Heart right ventricle (tissue), 16 donors: ENCODE measurements around the gene CALML6. TPM values are rescaled to one million over a fixed set of nuclear protein-coding genes. Genes with fewer than 3 reads are reported as not detected.

Source experiments
- ATAC-seq, 8 donors: fragments of 200-7000 bp; cut with Tn5 transposase; one replicate each; pipeline ENCODE4 v1.9.1; 2020; ENCODE audit warnings: mild to moderate bottlenecking in 8 of 8, moderate library complexity in 8 of 8, moderate number of reproducible peaks in 1 of 8
- DNase-seq, 2 donors: peaks; one replicate each; pipeline ENCODE4 v3.0.0-alpha.2; 2020
- H3K27ac ChIP-seq, 10 donors: fragments of 200-600 bp; sonication (generic) in 2 of 10; one replicate each; pipeline versions ENCODE4 v1.5.0 to v1.8.0; 2020 to 2022; ENCODE audit warnings: mild to moderate bottlenecking in 3 of 10
- H3K27me3 ChIP-seq, 7 donors: fragments of 200-600 bp; one replicate each; pipeline ENCODE4 v1.8.0; 2021 to 2022; ENCODE audit warnings: mild to moderate bottlenecking in 2 of 7
- H3K36me3 ChIP-seq, 9 donors: fragments of 200-600 bp; sonication (generic) in 1 of 9; one replicate each; pipeline versions ENCODE4 v1.5.0 to v1.8.0; 2020 to 2022; ENCODE audit warnings: mild to moderate bottlenecking in 2 of 9
- H3K4me1 ChIP-seq, 9 donors: fragments of 200-600 bp; sonication (generic) in 1 of 9; one replicate each; pipeline versions ENCODE4 v1.5.0 to v1.8.0; 2020 to 2022; ENCODE audit warnings: mild to moderate bottlenecking in 4 of 9
- H3K4me3 ChIP-seq, 10 donors: fragments of 200-600 bp; sonication (generic) in 2 of 10; one replicate each; pipeline versions ENCODE4 v1.5.0 to v1.8.0; 2020 to 2022; ENCODE audit warnings: mild to moderate bottlenecking in 7 of 10, moderate library complexity in 2 of 10
- H3K9me3 ChIP-seq, 11 donors: fragments of 200-600 bp in 10 of 11; sonication (generic) in 2 of 11; one replicate each; pipeline versions ENCODE4 v1.5.0 to v1.8.0; 2013 to 2022; ENCODE audit warnings: mild to moderate bottlenecking in 2 of 11, control low read depth in 1 of 11, moderate library complexity in 1 of 11
- CTCF ChIP-seq, 9 donors: fragments of 200-600 bp; sonication (generic) in 2 of 9; IDR thresholded peaks; one replicate each; pipeline versions ENCODE4 v1.5.0 to v1.8.0; 2021 to 2022; ENCODE audit warnings: antibody characterized with exemption in 9 of 9, mild to moderate bottlenecking in 5 of 9, moderate library complexity in 1 of 9
- WGBS, 2 donors: extraction: QIAGEN DNeasy Blood & Tissue Kit; methylation state at CpG; one replicate each; pipeline ENCODE4 v1.1.7; 2013; ENCODE audit warnings: inconsistent platforms in 1 of 2; 5-methylcytosine and 5-hydroxymethylcytosine counted together
- intact Hi-C, 10 donors: fragments of 100-400 bp; cut with DNase I; formaldehyde crosslinking; loops; one replicate each; pipeline versions ENCODE4 v1.11.1 to v1.14.2; 2022
- polyA plus RNA-seq, 2 donors: library from polyadenylated mRNA; stranded (reverse); fragments of 200-250 nt; gene quantifications; one replicate each; pipeline ENCODE4 v1.2.3, GENCODE V29; 2013
- total RNA-seq, 10 donors: library from RNA; stranded (reverse); fragmentation: NEBNext Ultra II Directional in 3 of 10; extraction: Animal tissue kit (Norgen Biotek cat#: 25700) in 3 of 10; gene quantifications; one replicate each; pipeline versions ENCODE4 v1.2.1 to v1.2.4, GENCODE V29; 2021 to 2023
- donor health status: Arrhythmogenic right ventricular cardiomyopathy.
- donor health status: ischemic (EF 13 %, LVEDD 7.1; RV severe dilation, severe dysfunction).
- donor health status: healthy with polysubstance abuse.
- donor health status: DM: no; HTN: yes; CAD: no.
- donor health status: DM: no; HTN: no; CAD: no.
- donor health status: ischemic (EF 25% LVEDD 6.9; RV normal size, moderate dysfunction).
- donor health status: ischemic (EF 25% LVEDD 5.7; RV mildly dilated, moderate dysfunction).
- donor health status: healthy.
- donor health status: DM: yes; HTN: yes; CAD: no.
- donor health status: Ischemic cardiomyopathy.
- donor health status: ischemic (EF 35%, LVEDD 5.7; RV mildly dilated, moderate dysfunction).
- donor health status: nonischemic (EF 11% LVEDD 7.7; RV severe dilation, severe dysfunction).
- donor health status: DM: yes; HTN: yes; CAD: no.
- donor health status: PGD.
- donor health status: ischemic (EF 29% LVEDD 5.4; RV normal size, mild dysfunction).
- donor health status: nonischemic (EF 23%, LVEDD 6.1; RV moderate dilation, normal function).

CALML6 gene
- total and polyA plus RNA-seq, 12 donors = 0.09 to 0.88 (median 0.20) TPM; not detected in 8

- Histone ChIP-seq H3K27me3 (no peaks in the 10 kb centered on the region), H3K4me1 (peaks cover 10 to 19% (median 13%) of the 10 kb centered on the region in 9 donors), H3K27ac (peak within 1 kb of the TSS in 9 of 10 donors; percentile 4 to 65 (median 49)), H3K4me3 (peak within 1 kb of the TSS; percentile 31 to 73 (median 56)), H3K36me3 (no peaks in the 10 kb centered on the region), H3K9me3 (no peaks in the 10 kb centered on the region)
- intact Hi-C loops = no loop called here
- WGBS, 2 donors = 1% methylated on average over 23 to 44 of the region's 44 CpGs
- DNase-seq (no peak), ATAC-seq (peak in 1 of 8 donors; percentile 28)
- TF ChIP-seq CTCF (IDR thresholded peaks at IDR 0.05) = peak in 1 of 9 donors; percentile 15
Observed at GRCh38 chr1:1918901-1919303, 3.8 kb downstream of the CALML6 start, which contains the start of gene TMEM52. TMEM52 (minus strand) TSS chr1:1919279; CDS start chr1:1919265, 14 bp downstream.

- peak; percentile 87 to 96 (median 93) for ATAC-seq
- peak overlapping the region in 9 of 10 donors; percentile 36 to 73 (median 57) for H3K4me3 ChIP-seq
- intact Hi-C loops = no loop called here
Observed at GRCh38 chr1:1919304-1920056, 4.4 kb downstream of the CALML6 start.

GRCh38 chr1:1920057-1920607 is 5.1 kb downstream of the CALML6 start:
- peak overlapping the region in 9 of 10 donors; percentile 4 to 65 (median 49) for H3K27ac ChIP-seq
- H3K4me3 ChIP-seq = peak overlapping the region in 7 of 10 donors; percentile 6 to 73 (median 60)
- no peaks in the 10 kb centered on the region for H3K9me3 ChIP-seq
- H3K27me3 ChIP-seq = no peaks in the 10 kb centered on the region
- intact Hi-C loops = no loop called here
- 89 to 91% methylated on average over 6 of the region's 6 CpGs for WGBS, 2 donors
- peaks cover 10 to 19% (median 13%) of the 10 kb centered on the region in 9 donors for H3K4me1 ChIP-seq
- DNase-seq (no peak), ATAC-seq (peak in 1 of 8 donors; percentile 3)
- H3K36me3 ChIP-seq = no peaks in the 10 kb centered on the region
- TF ChIP-seq CTCF (IDR thresholded peaks at IDR 0.05) = no peak

More at GRCh38 chr1:1919304-1920056, 4.4 kb downstream of the CALML6 start:
- DNase-seq = peak; percentile 98 to 100
- WGBS, 2 donors = 9% methylated on average over 56 to 62 of the region's 62 CpGs
- no peaks in the 10 kb centered on the region for H3K27me3 ChIP-seq
- peak overlapping the region in 9 of 10 donors; percentile 4 to 65 (median 49) for H3K27ac ChIP-seq
- TF ChIP-seq CTCF (IDR thresholded peaks at IDR 0.05) = no peak
- H3K9me3 ChIP-seq = no peaks in the 10 kb centered on the region
- H3K36me3 ChIP-seq = no peaks in the 10 kb centered on the region
- H3K4me1 ChIP-seq = peaks cover 10 to 19% (median 13%) of the 10 kb centered on the region in 9 donors

GRCh38 chr1:1920608-1921458 is 5.8 kb downstream of the CALML6 start:
- TF ChIP-seq CTCF (IDR thresholded peaks at IDR 0.05) = no peak
- Histone ChIP-seq H3K9me3 (no peaks in the 10 kb centered on the region), H3K36me3 (no peaks in the 10 kb centered on the region), H3K4me3 (no peak overlapping the region), H3K4me1 (peaks cover 10 to 19% (median 13%) of the 10 kb centered on the region in 9 donors), H3K27me3 (no peaks in the 10 kb centered on the region), H3K27ac (no peak overlapping the region)
- no peak for DNase-seq
- no peak for ATAC-seq
- intact Hi-C loops = no loop called here
- WGBS, 2 donors = 86 to 89% methylated on average over 27 of the region's 27 CpGs
